GM19239 (cell line): ENCODE data around the gene AMER3.
"Not testable (repeated sequence)": the region's sequence is repeated elsewhere in the genome, so short reads cannot be mapped to it uniquely, and the experiment has no call there.

Experiments
- DNase-seq: peaks from one replicate; pipeline ENCODE4 v3.0.0; 2011; ENCODE audit warnings: low spot score; ENCODE audit not compliant: insufficient read length
- FAIRE-seq: peaks from 2 replicates; lab custom pipeline; 2011; peaks lifted over from hg19 to GRCh38; lab: Jason Lieb, UNC

The AMER3 gene, protein sequence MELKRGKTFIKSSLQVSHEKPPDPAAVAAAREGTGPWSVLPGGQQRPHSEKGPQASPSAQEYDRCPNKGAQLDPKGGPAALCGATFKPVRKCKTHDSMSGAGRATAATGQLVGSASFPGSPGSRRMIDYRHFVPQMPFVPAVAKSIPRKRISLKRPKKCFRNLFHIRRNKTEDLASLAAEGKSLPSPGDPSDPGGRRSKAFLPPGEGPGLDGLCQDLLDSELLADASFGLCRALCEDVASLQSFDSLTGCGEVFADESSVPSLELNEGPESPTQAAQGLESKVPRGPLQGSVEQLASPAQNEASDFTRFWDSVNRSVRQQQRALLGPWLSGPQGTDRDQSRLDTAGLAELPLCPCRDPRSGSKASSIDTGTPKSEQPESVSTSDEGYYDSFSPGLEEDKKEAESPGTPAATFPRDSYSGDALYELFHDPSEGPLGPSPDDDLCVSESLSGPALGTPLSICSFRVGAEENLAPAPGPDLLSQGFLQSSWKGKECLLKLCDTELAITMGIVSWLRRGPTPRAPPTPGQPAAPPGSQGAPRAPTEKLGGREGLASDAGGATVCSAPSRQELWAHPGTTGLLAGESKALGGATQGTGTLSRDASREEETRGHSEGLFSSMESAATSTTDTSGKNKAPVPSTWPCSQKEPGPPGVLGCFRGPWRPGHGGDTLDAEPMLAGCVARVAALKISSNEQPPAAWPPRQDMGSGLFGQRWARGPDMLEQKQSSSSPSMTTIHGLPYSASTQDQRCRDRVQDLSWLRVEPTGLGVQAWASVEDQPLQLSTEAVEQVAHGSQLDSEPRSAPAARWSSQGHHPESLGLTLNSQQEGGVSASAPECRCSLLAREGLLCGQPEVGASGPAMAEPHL

DNA sequence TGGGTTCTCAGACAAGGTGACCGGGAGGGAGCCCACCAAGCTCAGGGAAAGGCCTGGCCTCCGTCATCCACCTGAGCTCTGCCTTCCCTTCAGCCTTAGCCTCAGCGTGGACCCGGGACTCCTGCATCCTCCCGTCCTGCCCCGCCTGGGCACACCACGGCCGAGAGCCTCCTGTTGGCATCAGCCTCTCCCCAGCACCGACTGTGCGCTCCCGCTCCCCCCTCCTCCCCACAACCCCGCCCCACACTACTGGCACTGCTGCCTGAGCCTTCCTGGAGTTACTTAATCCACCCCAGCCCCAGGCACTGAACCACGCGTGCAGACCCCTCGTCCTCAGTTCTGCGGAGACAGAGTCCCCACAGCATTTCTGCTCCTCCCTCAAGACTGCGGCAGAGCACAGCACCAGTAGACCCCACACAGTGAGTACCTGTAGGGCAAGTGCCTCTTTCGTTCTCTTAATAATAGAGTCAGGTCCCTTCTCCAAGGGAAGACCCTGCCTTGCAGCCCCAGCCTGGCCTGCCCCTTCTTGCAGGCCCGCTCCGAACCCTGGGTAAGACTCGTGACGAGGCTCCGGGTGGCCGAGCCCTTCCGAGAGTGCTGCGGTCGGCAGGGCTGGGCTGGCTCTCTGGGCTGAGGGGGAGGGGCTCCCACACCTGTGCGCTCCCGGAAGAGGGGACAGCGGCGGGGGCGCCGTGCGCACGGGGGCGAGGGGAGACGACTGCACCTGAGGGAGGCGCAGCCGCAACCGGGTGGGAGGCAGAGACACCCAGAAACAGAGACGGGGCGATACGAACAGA is at the start of gene AMER3:
TSS of gene AMER3 (plus strand) at position 285 of the 797 bp plus-strand sequence. CDS start 6,533 bp downstream, outside the sequence.
- FAIRE-seq: no peak
- DNase-seq: no peak

DNA sequence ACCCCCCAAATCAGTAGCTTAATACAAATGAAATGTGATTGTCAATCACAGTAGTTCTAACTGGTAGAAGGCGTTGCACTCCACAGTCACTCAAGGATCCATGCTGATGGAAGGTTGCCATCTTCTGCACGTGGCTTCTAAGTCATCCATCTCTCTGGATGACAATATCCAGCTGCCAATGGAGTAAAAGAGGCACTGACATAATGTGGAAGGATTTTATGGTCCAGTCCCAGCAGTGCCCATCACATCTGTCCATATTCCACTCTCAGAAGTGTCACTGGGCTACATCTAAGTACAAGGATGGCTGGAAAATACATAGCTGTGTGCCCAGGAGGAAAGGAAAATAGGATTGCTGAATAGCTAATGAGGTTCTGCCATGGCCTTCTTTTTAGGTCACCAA is 40.5 kb upstream of the AMER3 start:
- DNase-seq, FAIRE-seq: not testable (repeated sequence)

DNA sequence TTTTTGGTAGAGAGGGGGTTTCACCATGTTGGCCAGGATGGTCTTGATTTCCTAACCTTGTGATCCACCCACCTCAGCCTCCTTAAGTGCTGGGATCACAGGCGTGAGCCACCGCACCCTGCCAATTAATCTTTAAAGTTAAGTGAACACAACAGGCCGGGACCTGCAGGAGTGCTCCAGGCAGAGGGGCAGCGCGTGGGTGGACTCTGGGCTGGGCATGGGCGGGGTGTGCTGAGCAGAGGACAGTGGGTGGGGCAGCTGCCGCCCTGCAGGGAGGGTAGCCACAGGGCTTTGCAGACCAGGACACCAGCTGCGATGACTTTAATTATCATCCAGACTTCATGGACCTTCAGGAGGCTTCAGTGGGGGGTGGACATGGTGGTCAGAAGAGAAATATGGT is 35.3 kb upstream of the AMER3 start:
- FAIRE-seq (no peak), DNase-seq (no peak)

DNA sequence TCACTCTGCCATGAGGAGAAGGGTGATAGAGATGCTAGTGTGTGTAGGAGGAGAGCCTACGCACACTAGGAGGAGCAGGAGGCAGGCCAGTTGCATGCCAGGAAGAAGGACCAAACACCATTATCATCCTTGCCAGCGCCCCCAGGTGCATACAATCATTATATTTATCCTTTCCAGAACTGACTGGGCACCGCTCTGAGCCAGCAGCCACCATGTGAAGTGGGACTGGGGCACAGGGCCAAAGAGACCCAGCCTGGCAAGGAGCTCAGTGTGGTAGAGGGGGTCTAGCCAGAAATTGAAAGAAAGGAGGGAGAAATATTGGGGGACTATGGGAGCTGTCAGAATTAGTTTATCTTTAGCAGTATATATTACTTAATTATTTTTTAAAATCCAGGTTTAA is 34.8 kb upstream of the AMER3 start:
- no peak for FAIRE-seq

DNA sequence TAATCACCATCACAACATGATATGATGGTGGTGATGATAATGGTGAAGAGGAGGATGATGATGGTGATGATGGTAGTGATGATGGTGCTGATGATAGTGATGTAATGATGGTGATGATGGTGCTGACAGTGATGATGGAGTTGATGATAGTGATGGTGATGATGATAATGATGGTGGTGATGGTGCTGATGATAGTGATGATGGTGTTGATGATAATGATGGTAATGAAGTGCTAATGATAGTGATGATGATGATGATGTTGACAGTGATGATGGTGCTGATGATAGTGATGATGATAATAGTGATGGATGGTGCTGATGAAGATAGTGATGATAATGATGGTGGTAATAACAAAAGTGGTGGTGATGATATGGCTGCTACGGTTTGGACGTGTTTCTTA is 30.9 kb upstream of the AMER3 start:
- FAIRE-seq: no peak
- DNase-seq: no peak

More for the DNA sequence above, 34.8 kb upstream of the AMER3 start:
- no peak for DNase-seq

DNA sequence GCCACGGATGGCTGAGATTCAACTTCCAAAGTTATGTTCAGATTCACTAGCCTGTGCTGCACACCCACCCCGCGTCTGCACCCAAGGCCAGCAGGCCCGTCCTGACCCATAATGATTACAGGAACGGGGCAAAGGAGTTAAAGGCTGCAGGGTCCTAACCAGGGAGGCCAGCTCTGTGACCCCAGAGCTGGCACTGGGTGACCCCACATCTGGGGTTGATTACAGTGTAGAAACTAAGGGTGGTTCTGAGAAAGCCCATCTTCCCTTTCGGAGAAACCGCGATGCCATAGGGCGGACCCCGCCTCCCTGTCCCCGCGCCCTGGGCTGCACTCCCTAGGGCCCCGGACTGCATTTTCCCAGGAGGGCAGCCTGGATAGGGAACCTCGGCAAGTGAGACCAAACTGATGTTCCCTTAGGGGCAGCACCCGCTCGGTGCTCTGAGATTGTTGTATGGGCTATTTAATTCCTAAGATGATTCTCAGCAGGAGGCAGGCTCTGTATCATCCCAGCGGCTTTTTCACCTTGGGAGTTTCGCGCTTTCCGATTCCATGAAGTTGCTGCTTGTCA is 28.6 kb upstream of the AMER3 start:
- FAIRE-seq (no peak), DNase-seq (no peak)

DNA sequence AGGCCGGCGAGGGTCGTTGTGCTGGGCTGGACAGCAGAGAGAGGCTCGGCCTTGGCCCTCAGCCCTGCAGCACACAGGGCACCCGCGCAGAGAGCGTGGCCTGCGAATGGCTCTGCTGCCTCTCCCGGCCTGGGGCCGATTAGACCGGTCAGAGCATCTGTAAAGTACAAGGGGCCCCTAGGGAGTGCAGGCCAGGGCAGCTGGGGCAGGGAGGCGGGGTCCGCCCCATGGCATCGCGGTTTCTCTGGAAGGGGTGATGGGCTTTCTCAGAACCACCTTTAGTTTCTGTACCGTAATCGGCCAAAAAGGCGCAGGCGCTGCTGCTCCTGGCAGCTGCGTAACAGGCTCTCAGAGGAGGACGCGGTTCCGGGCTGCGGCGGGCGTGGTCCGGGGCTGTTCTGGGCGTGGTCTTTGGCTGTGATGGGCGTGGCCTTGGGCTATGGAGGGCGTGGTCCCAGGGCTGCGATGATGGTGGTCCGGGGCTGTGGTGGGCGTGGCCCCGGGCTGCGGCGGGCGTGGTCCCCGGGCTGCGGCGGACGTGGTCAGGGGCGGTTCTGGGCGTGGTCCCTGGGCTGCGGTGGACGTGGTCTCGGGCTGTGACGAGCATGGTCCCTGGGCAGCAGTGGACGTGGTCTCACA is 27.9 kb upstream of the AMER3 start:
- DNase-seq: peak; percentile 43
- FAIRE-seq: peak; percentile 83

DNA sequence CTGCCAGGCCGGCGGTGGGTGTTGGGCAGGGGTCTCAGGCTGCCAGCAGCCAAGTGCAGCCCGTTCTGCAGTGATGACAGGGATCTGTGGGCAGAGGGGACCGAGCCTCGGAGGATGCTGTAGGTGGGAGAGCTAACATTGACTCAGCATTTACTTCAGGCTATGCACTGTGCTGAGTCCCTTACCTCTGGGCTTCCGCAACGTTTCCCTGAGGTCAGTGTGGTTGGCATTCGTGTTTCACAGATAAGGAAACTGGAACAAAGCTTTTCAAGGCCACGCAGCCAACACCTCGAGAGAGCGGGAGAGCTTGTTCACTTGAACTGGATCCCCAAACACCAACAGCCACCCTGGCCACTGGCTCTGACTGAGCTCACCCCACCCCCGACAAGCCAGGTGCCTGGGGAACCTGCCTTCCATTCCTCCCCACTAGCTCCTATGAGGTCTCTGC is 27.3 kb upstream of the AMER3 start:
- FAIRE-seq: peak; percentile 52
- DNase-seq: no peak

DNA sequence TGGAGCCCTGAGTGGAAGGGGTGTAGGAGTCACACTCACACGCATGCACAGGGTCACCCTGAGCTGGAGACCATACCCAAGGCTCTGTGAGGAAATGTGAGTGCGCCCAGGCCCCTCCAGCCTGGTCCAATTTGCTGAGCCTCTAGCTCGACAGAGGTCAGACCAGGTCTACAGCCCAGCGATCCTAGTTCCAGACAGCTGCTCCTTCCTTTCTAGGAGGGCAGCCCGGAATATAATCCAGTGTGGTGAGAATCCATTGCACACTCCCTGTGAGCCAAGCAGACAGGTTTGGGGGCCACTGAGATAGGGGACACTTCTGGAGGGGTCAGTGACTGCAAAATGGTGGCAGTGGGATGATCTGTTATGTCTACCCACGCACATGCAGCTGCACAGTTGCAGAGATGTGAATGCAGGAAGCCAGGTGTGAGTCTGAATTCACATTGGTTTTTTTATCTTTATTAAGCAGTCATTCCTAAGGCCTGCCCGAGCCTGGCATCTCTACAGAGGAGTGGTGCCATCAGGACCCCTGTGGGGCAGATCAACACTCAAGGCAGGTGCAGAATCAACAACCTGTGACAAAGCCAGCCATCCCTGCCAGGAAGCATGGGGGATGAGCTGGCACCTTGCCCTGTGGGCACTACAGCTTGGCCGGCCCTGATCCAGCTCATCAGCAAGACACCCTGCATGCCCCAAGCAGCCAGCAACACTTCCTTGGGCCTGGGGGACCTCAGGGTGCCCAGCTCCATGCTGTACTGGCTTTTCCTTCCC is 26.6 kb upstream of the AMER3 start, which contains the start of gene GPR148:
TSS of gene GPR148 (plus strand) at position 522 of the 768 bp plus-strand sequence. CDS start at position 604, 82 bp downstream.
- no peak for FAIRE-seq
- DNase-seq: no peak

DNA sequence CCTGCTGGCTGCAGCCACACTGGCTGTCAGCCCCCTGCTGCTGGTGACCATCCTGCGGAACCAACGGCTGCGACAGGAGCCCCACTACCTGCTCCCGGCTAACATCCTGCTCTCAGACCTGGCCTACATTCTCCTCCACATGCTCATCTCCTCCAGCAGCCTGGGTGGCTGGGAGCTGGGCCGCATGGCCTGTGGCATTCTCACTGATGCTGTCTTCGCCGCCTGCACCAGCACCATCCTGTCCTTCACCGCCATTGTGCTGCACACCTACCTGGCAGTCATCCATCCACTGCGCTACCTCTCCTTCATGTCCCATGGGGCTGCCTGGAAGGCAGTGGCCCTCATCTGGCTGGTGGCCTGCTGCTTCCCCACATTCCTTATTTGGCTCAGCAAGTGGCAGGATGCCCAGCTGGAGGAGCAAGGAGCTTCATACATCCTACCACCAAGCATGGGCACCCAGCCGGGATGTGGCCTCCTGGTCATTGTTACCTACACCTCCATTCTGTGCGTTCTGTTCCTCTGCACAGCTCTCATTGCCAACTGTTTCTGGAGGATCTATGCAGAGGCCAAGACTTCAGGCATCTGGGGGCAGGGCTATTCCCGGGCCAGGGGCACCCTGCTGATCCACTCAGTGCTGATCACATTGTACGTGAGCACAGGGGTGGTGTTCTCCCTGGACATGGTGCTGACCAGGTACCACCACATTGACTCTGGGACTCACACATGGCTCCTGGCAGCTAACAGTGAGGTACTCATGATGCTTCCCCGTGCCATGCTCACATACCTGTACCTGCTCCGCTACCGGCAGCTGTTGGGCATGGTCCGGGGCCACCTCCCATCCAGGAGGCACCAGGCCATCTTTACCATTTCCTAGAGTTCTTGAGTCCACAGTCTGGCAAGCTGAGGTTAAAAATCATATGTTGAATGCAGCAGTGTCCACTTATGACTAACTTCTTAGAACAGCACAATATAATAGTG is 25.7 kb upstream of the AMER3 start:
- FAIRE-seq: no peak

DNA sequence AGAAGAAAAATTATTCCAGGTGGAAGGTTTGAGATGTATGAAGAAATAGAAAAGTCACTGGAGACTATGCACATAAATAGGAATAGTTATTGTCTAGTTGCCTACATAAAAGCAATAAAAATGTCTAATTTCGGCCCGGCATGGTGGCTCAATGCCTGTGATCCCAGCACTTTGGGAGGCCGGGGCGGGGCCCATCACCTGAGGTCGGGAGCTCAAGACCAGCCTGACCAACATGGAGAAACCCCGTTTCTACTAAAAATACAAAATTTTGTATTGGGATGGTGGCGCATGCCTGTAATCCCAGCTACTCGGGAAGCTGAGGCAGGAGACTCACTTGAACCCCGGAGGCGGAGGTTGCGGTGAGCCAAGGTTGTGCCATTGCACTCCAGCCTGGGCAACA is 23.1 kb upstream of the AMER3 start:
- FAIRE-seq: not testable (repeated sequence)

More for the DNA sequence above, 25.7 kb upstream of the AMER3 start:
- DNase-seq: no peak

DNA sequence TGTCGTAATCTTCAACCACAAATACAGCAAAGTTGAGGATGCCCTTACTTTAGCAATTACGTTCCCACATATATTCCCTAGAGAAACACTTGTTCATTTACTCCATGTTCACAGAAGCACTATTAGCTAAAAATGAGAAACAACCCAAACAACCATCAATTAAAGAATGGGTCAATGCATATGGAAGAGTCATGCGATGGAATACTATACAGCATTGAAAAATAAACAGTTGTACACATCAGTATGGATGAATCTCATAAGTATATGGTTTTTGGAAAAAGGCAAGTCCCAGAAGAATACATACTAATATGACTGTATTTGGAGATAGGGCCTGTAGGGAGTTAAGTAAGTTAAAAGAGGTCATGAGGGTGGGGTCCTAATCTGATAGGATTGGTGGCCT is 20.1 kb upstream of the AMER3 start:
- FAIRE-seq: no peak
- no peak for DNase-seq

More for the DNA sequence above, 23.1 kb upstream of the AMER3 start:
- DNase-seq: not testable (repeated sequence)

DNA sequence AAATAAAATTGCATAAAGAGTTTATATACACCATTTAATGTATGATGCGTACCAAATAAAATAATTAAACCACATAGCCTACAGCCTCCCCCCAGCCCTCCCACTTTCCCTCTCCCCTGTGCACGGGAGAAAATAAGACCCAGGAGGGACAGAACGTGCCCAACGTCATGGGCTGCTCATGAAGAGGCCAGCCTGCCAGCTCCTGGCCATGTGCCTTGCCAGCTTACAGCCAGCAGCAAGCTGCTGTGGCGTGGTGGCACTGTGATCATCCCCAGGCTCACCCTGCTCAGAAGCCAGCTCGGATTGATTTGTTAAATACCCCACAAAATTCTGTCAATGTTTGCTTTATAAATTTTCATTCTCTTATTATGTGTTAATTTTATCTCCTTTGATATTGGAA is 18.9 kb upstream of the AMER3 start:
- FAIRE-seq (no peak), DNase-seq (no peak)

DNA sequence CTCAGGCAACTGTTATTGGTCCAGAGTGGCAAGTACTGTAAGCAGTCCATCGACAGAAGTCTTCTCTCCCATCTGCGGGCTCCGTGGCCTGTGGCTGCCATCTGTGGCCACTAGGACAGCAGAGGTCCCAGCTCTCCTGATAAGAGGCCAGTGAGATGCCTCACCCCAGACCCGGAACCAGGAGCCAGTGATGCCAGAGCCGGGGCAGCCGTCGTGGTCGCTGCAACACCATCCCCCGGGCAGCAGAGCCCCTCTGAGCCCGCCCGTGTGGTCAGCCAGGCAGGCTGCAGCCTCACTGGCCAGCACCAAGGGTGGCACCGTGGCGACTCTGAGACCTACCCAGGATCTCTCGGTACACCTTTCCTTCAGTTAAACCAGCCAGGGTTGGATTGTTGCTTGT is 17.7 kb upstream of the AMER3 start:
- DNase-seq (no peak), FAIRE-seq (no peak)

DNA sequence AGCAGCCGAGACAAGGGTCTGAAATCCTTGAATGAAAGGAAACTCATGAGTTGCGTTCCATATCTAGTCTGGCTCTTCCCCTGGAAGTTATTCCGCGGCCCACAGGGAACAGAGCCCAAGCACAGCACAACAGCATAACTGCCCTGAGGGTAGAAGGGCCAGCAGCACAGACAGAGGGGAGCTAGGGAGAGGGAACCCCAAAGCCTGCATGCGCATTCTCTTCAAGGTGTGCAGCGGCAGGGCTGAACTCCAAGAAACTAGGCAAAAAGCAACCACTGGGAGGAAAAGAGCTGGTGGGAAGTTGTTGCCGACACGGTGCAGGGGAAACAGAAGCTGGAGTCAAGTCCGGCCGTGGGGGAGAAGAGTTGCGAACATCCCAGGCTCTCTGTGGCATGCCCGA is 14.7 kb upstream of the AMER3 start:
- no peak for FAIRE-seq

DNA sequence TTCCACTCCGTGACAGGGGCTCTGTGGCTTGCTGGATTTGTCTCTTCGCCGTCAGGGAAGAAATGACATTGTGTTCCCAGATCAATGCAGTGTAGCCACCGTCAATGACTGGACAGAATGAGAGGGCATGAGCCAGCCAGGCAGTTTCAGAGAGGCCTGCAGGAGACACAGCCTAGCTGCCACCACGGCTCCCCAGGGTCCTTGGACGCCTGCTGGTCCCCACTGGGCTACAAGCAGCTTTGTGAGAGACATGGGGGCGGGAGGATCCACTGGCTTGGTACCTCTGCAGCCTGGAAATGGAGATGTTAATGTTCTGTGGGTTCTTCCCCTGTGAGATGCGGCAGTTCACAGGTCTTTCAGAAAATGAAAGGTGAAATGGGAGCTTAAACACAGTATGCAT is 12.1 kb upstream of the AMER3 start:
- DNase-seq (no peak), FAIRE-seq (no peak)

More for the DNA sequence above, 14.7 kb upstream of the AMER3 start:
- DNase-seq: no peak

DNA sequence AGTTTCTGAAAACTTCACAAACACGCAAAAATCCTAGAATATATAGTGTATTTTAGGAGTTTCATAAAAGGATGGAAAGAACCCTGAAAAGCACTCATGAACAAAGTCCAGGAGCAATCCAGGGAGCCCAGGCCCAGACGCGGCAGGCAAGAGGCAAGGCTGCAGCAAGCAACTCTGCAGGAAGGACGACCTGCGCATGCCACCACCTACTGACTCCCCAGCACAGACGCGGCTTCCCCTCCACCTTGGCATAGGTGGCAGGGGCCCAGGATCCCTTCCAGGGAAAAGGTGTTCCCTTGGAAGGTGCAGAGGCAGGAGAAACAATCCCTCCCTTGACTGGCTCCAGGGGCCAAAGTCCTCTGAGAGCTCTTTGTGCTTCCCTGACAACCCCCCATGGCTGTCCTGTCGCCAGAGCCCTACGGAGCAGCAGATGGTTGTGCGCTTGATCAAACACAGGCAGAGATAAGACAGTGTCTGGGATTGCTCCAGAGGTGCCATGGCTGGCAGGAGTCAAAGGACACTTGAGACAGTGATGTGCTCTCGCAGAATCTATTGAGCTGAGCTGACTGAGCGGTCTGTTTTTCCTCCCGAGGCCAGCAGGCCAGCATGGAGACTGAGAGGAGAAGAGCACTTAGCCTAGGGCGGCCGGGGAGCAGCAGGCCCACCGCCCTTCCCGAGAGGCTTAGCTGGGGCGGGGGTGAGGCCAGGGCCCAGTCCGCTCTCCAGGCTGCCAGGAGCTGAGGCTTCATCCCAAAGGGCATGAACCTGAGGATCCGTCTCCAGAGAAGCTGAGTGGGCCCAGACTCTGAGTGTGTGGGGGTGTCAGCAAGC is 10.8 kb upstream of the AMER3 start:
- no peak for DNase-seq
- FAIRE-seq: no peak
